ACC112 (cell line): ENCODE measurements around the gene PDCD2L.
A peak's percentile ranks its signal among the peaks of the same experiment; 100 is the strongest.
"Not testable (repeated sequence)": the region's sequence is repeated elsewhere in the genome, so short reads cannot be mapped to it uniquely, and the experiment has no call there.

Source experiments
- H2AFZ ChIP-seq: fragments of 200-600 bp; sonication (generic); one replicate; pipeline ENCODE4 v1.6.0; 2017; ENCODE audit warnings: antibody characterized with exemption, low read length; ENCODE audit not compliant: unreplicated experiment
- H3K27ac ChIP-seq: fragments of 200-600 bp; sonication (generic); 2 replicates; pipeline ENCODE4 v1.5.1; 2014; ENCODE audit warnings: low read depth, mild to moderate bottlenecking, antibody characterized with exemption, low read length, moderate library complexity
- H3K27me3 ChIP-seq: fragments of 200-600 bp; sonication (generic); 2 replicates; pipeline ENCODE4 v1.6.1; 2014; ENCODE audit warnings: mild to moderate bottlenecking, antibody characterized with exemption, low read length, moderate library complexity, mixed read lengths; ENCODE audit not compliant: insufficient read depth
- H3K36me3 ChIP-seq: fragments of 200-600 bp; sonication (generic); 2 replicates; pipeline ENCODE4 v1.6.1; 2016; ENCODE audit warnings: mild to moderate bottlenecking, antibody characterized with exemption, low read length, moderate library complexity, mixed read lengths; ENCODE audit not compliant: insufficient read depth
- H3K4me1 ChIP-seq: fragments of 200-600 bp; sonication (generic); one replicate; pipeline ENCODE4 v1.6.1; 2016; ENCODE audit warnings: low read length, mixed read lengths; ENCODE audit not compliant: insufficient read depth, unreplicated experiment, control insufficient read depth
- H3K4me3 ChIP-seq: fragments of 200-600 bp; sonication (generic); 2 replicates; pipeline ENCODE4 v1.5.1; 2014; ENCODE audit warnings: mild to moderate bottlenecking, low read depth, low read length
- H3K79me2 ChIP-seq: fragments of 200-600 bp; sonication (generic); one replicate; pipeline ENCODE4 v1.6.0; 2016; ENCODE audit warnings: low read length; ENCODE audit not compliant: control insufficient read depth, unreplicated experiment, insufficient read depth

Gene PDCD2L

GRCh38 chr19:34393629-34394028 lies 10.6 kb upstream of the PDCD2L start:
- Histone ChIP-seq H3K36me3 (peaks cover 30% of the 10 kb centered on the region), H2AFZ (no peak overlapping the region), H3K4me1 (no peaks in the 10 kb centered on the region), H3K4me3 (no peak overlapping the region), H3K79me2 (no peaks in the 10 kb centered on the region), H3K27ac (no peak overlapping the region), H3K27me3 (no peaks in the 10 kb centered on the region)

GRCh38 chr19:34397853-34398252 lies 6.3 kb upstream of the PDCD2L start:
- H3K27me3 ChIP-seq: no peaks in the 10 kb centered on the region
- H3K27ac ChIP-seq: no peak overlapping the region
- H2AFZ ChIP-seq: no peak overlapping the region
- H3K4me3 ChIP-seq: no peak overlapping the region
- H3K36me3 ChIP-seq: peaks cover 3% of the 10 kb centered on the region; the same call in 1 of the 2 replicates
- no peaks in the 10 kb centered on the region for H3K79me2 ChIP-seq
- no peaks in the 10 kb centered on the region for H3K4me1 ChIP-seq

GRCh38 chr19:34399886-34400285 lies 4.3 kb upstream of the PDCD2L start:
- H3K79me2 ChIP-seq: no peaks in the 10 kb centered on the region
- no peak overlapping the region for H3K27ac ChIP-seq
- H3K36me3 ChIP-seq: peaks cover 3% of the 10 kb centered on the region; the same call in 1 of the 2 replicates
- no peaks in the 10 kb centered on the region for H3K27me3 ChIP-seq
- H3K4me1 ChIP-seq: no peaks in the 10 kb centered on the region
- H3K4me3 ChIP-seq: no peak overlapping the region
- no peak overlapping the region for H2AFZ ChIP-seq

GRCh38 chr19:34400844-34401243 lies 3.4 kb upstream of the PDCD2L start:
- not testable (repeated sequence) for H3K36me3 ChIP-seq, H3K27ac ChIP-seq, H3K27me3 ChIP-seq, H3K4me3 ChIP-seq, H2AFZ ChIP-seq, H3K79me2 ChIP-seq, H3K4me1 ChIP-seq

GRCh38 chr19:34402074-34402600 lies 2.1 kb upstream of the PDCD2L start:
- H3K36me3 ChIP-seq: peaks cover 3% of the 10 kb centered on the region; the same call in 1 of the 2 replicates

GRCh38 chr19:34403784-34404108 lies 453 bp upstream of the PDCD2L start:
- Histone ChIP-seq H3K36me3 (peaks cover 3% of the 10 kb centered on the region; the same call in 1 of the 2 replicates), H3K27ac (peak overlapping the region; percentile 37; the same call in 1 of the 2 replicates), H3K27me3 (no peaks in the 10 kb centered on the region), H3K4me3 (peak overlapping the region; percentile 82), H2AFZ (peak overlapping the region; percentile 65), H3K4me1 (no peaks in the 10 kb centered on the region), H3K79me2 (no peaks in the 10 kb centered on the region)

More at GRCh38 chr19:34402074-34402600, 2.1 kb upstream of the PDCD2L start:
- Histone ChIP-seq H3K27me3 (no peaks in the 10 kb centered on the region), H2AFZ (no peak overlapping the region), H3K4me3 (no peak overlapping the region), H3K27ac (no peak overlapping the region), H3K4me1 (no peaks in the 10 kb centered on the region), H3K79me2 (no peaks in the 10 kb centered on the region)

- Histone ChIP-seq H2AFZ (no peak overlapping the region), H3K27ac (no peak overlapping the region), H3K4me3 (no peak overlapping the region), H3K27me3 (no peaks in the 10 kb centered on the region), H3K36me3 (no peaks in the 10 kb centered on the region), H3K79me2 (no peaks in the 10 kb centered on the region), H3K4me1 (no peaks in the 10 kb centered on the region)
These were observed 1.9 kb downstream of the PDCD2L start for GRCh38 chr19:34405892-34406660.

- Histone ChIP-seq H3K4me1 (no peaks in the 10 kb centered on the region), H2AFZ (no peak overlapping the region), H3K27ac (no peak overlapping the region), H3K4me3 (no peak overlapping the region), H3K36me3 (no peaks in the 10 kb centered on the region), H3K79me2 (no peaks in the 10 kb centered on the region), H3K27me3 (no peaks in the 10 kb centered on the region)
These were observed 4.2 kb downstream of the PDCD2L start for GRCh38 chr19:34408411-34408810.

GRCh38 chr19:34409189-34410164 lies 5.3 kb downstream of the PDCD2L start:
- no peaks in the 10 kb centered on the region for H3K36me3 ChIP-seq
- no peaks in the 10 kb centered on the region for H3K4me1 ChIP-seq
- no peak overlapping the region for H3K4me3 ChIP-seq
- no peaks in the 10 kb centered on the region for H3K79me2 ChIP-seq
- H3K27ac ChIP-seq: no peak overlapping the region
- H3K27me3 ChIP-seq: no peaks in the 10 kb centered on the region
- no peak overlapping the region for H2AFZ ChIP-seq

- no peak overlapping the region for H3K4me3 ChIP-seq
- no peaks in the 10 kb centered on the region for H3K27me3 ChIP-seq
- no peaks in the 10 kb centered on the region for H3K36me3 ChIP-seq
- H3K79me2 ChIP-seq: no peaks in the 10 kb centered on the region
- no peaks in the 10 kb centered on the region for H3K4me1 ChIP-seq
- no peak overlapping the region for H2AFZ ChIP-seq
- H3K27ac ChIP-seq: no peak overlapping the region
These were observed 7.0 kb downstream of the PDCD2L start for GRCh38 chr19:34411216-34411615.
